ENCODE data around the gene KPNA1.

DNA sequence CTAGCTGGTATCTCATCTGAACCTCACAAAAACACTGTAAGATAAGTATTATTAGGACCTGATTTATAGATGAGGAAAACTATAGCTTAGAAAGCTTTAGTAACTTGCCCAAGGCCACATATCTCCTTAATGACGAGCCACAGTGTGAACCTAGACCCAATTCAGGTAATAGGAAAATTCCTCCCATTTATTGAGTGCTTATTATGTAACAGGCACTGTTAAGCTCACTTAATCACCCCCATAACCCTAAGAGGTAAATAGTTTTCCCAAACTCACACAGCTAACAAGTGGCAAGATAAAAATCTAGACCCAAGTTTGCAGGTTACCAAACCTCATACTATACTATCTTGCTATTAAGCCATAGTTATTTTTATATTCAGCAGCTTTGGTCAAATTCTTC is 106.8 kb downstream of the KPNA1 start:
- no peak for TF ChIP-seq CTCF (IDR thresholded peaks at IDR 0.05)
- no peak for TF ChIP-seq ZFX (IDR thresholded peaks at IDR 0.05; ENCODE audit: borderline replicate concordance)
